GM23338 (cell line): ENCODE results near the gene CNN2. TPM values are rescaled to one million over a fixed set of nuclear protein-coding genes. Genes with fewer than 3 reads are reported as not detected.

Source experiments
- ATAC-seq: fragments of 200-7000 bp; cut with Tn5 transposase; 3 replicates; pipeline ENCODE4 v1.9.1; 2020
- DNase-seq: peaks from one replicate; pipeline ENCODE4 v3.0.0-alpha.2; 2015; ENCODE audit warnings: low spot score
- H2AFZ ChIP-seq: fragments of 200-600 bp; sonication (generic); 2 replicates; pipeline ENCODE4 v1.8.0; 2016; ENCODE audit warnings: antibody characterized with exemption, mild to moderate bottlenecking, moderate library complexity
- H3F3A ChIP-seq: fragments of 200-600 bp; sonication (generic); replicated peaks from 2 replicates; pipeline ENCODE4 v1.8.0; 2017; ENCODE audit warnings: antibody characterized with exemption, mixed run types, low read depth
- H3K27ac ChIP-seq: fragments of 200-600 bp; sonication (generic); 2 replicates; pipeline ENCODE4 v1.6.1; 2016; ENCODE audit warnings: low read depth
- H3K27me3 ChIP-seq: fragments of 200-600 bp; sonication (generic); 2 replicates; pipeline ENCODE4 v1.8.0; 2016; ENCODE audit warnings: mild to moderate bottlenecking, mixed run types, moderate library complexity; ENCODE audit not compliant: insufficient read depth
- H3K36me3 ChIP-seq: fragments of 200-600 bp; sonication (generic); 2 replicates; pipeline ENCODE4 v1.8.0; 2016; ENCODE audit warnings: mild to moderate bottlenecking; ENCODE audit not compliant: insufficient read depth
- H3K4me1 ChIP-seq: fragments of 200-600 bp; sonication (generic); 2 replicates; pipeline ENCODE4 v1.8.0; 2016; ENCODE audit warnings: mild to moderate bottlenecking, moderate library complexity; ENCODE audit not compliant: insufficient read depth
- H3K4me2 ChIP-seq: fragments of 200-600 bp; sonication (generic); 2 replicates; pipeline ENCODE4 v1.7.1; 2017; ENCODE audit warnings: mixed run types
- H3K4me3 ChIP-seq: fragments of 200-600 bp; sonication (generic); 2 replicates; pipeline ENCODE4 v1.6.1; 2016; ENCODE audit warnings: mixed run types
- H3K79me2 ChIP-seq: fragments of 200-600 bp; sonication (generic); replicated peaks from 2 replicates; pipeline ENCODE4 v1.8.0; 2017; ENCODE audit warnings: mild to moderate bottlenecking; ENCODE audit not compliant: insufficient read depth
- H3K9me2 ChIP-seq: fragments of 200-600 bp; sonication (generic); 2 replicates; pipeline ENCODE4 v1.8.0; 2017; ENCODE audit not compliant: insufficient read depth
- H4K20me1 ChIP-seq: fragments of 200-600 bp; sonication (generic); replicated peaks from 2 replicates; pipeline ENCODE4 v1.8.0; 2017; ENCODE audit warnings: mild to moderate bottlenecking; ENCODE audit not compliant: insufficient read depth
- H3K27ac Mint-ChIP-seq: 2 replicates; pipeline ENCODE4 v1.8.0; 2020; ENCODE audit warnings: inconsistent platforms, mild to moderate bottlenecking, moderate library complexity, mixed read lengths
- H3K27me3 Mint-ChIP-seq: 3 replicates; pipeline ENCODE4 v1.8.0; 2022; ENCODE audit warnings: low read depth, mild to moderate bottlenecking, moderate library complexity, mixed read lengths, inconsistent platforms; ENCODE audit not compliant: insufficient read depth, poor library complexity
- H3K36me3 Mint-ChIP-seq: 3 replicates; pipeline ENCODE4 v1.8.0; 2021; ENCODE audit warnings: low read depth, mild to moderate bottlenecking, inconsistent platforms, moderate library complexity, mixed read lengths
- H3K4me1 Mint-ChIP-seq: 3 replicates; pipeline ENCODE4 v1.8.0; 2020; ENCODE audit warnings: mild to moderate bottlenecking, inconsistent platforms, mixed read lengths
- H3K4me3 Mint-ChIP-seq: 3 replicates; pipeline ENCODE4 v1.8.0; 2021; ENCODE audit warnings: moderate library complexity, mild to moderate bottlenecking, inconsistent platforms, mixed read lengths
- H3K9me3 Mint-ChIP-seq: 3 replicates; pipeline ENCODE4 v1.8.0; 2020; ENCODE audit warnings: moderate library complexity, mild to moderate bottlenecking, inconsistent platforms, mixed read lengths
- CREB1 ChIP-seq: fragments of 250-450 bp; sonication (Bioruptor Pico); IDR thresholded peaks from 2 replicates; pipeline ENCODE4 v1.5.0; 2020; ENCODE audit warnings: low read depth, mild to moderate bottlenecking, moderate library complexity
- EZH2 ChIP-seq: fragments of 200-600 bp; sonication (generic); IDR thresholded peaks from one replicate; pipeline ENCODE4 v1.8.0; 2017; ENCODE audit warnings: antibody characterized with exemption, mild to moderate bottlenecking, low read depth; ENCODE audit not compliant: unreplicated experiment
- EZH2phosphoT487 ChIP-seq: fragments of 200-600 bp; sonication (generic); IDR thresholded peaks from one replicate; pipeline ENCODE4 v1.8.1; 2018; ENCODE audit warnings: antibody characterized with exemption; ENCODE audit not compliant: unreplicated experiment
- JUNB ChIP-seq: IDR thresholded peaks from one replicate; pipeline ENCODE4 v1.6.1; 2016; ENCODE audit warnings: antibody characterized with exemption; ENCODE audit not compliant: unreplicated experiment
- NANOG ChIP-seq: IDR thresholded peaks from 2 replicates; pipeline ENCODE4 v1.6.1; 2016; ENCODE audit warnings: antibody characterized with exemption, borderline replicate concordance
- POLR2AphosphoS5 ChIP-seq: IDR thresholded peaks from 2 replicates; pipeline ENCODE4 v1.6.1; 2016; ENCODE audit warnings: antibody characterized with exemption, low read depth
- STAT1 ChIP-seq: IDR thresholded peaks from one replicate; pipeline ENCODE4 v1.6.1; 2016; ENCODE audit warnings: antibody characterized with exemption; ENCODE audit not compliant: unreplicated experiment
- ZNF114 ChIP-seq: fragments of 250-450 bp; sonication (Bioruptor Pico); IDR thresholded peaks from 2 replicates; pipeline ENCODE4 v1.5.0; 2020; ENCODE audit warnings: mild to moderate bottlenecking, moderate library complexity
- ZNF331 ChIP-seq: fragments of 250-450 bp; sonication (Bioruptor Pico); IDR thresholded peaks from 2 replicates; pipeline ENCODE4 v1.5.0; 2020; ENCODE audit warnings: low read depth, mild to moderate bottlenecking, moderate library complexity
- polyA plus RNA-seq: library from polyadenylated mRNA; unstranded; fragments of >200 nt; fragmentation: Nextera tagmentation; extraction: Ambion mirVana; gene quantifications from 2 replicates; pipeline ENCODE4 v1.2.1, GENCODE V29; 2016
- total RNA-seq: library from RNA; depleted of rRNA; stranded (reverse); fragments of >200 nt; shearing (Covaris generic); gene quantifications from 2 replicates; pipeline ENCODE4 v1.2.3, GENCODE V29; 2014
- TF ChIP-seq, protein P1 (sequence below): IDR thresholded peaks from one replicate; pipeline ENCODE4 v1.6.1; 2018; ENCODE audit warnings: antibody characterized with exemption; ENCODE audit not compliant: unreplicated experiment
- TF ChIP-seq, protein P2 (sequence below): IDR thresholded peaks from 2 replicates; pipeline ENCODE4 v1.6.1; 2016; ENCODE audit warnings: antibody characterized with exemption
- TF ChIP-seq, protein P3 (sequence below): fragments of 250-450 bp; sonication (Bioruptor Pico); IDR thresholded peaks from 2 replicates; pipeline ENCODE4 v1.5.0; 2020; ENCODE audit warnings: mild to moderate bottlenecking, moderate library complexity
- TF ChIP-seq, protein P4 (sequence below), 2 experiments: fragments of 200-600 bp in 1 of 2; sonication (generic) in 1 of 2; conservative IDR thresholded peaks; 2 replicates each; pipeline versions ENCODE4 v1.5.1 to v1.6.1; 2016 to 2017; ENCODE audit warnings: antibody characterized with exemption in 2 of 2, low read depth in 2 of 2, mild to moderate bottlenecking in 2 of 2, moderate library complexity in 1 of 2

CNN2 gene
- total and polyA plus RNA-seq, 2 experiments from 2014 or later = 330 to 392 TPM

DNA sequence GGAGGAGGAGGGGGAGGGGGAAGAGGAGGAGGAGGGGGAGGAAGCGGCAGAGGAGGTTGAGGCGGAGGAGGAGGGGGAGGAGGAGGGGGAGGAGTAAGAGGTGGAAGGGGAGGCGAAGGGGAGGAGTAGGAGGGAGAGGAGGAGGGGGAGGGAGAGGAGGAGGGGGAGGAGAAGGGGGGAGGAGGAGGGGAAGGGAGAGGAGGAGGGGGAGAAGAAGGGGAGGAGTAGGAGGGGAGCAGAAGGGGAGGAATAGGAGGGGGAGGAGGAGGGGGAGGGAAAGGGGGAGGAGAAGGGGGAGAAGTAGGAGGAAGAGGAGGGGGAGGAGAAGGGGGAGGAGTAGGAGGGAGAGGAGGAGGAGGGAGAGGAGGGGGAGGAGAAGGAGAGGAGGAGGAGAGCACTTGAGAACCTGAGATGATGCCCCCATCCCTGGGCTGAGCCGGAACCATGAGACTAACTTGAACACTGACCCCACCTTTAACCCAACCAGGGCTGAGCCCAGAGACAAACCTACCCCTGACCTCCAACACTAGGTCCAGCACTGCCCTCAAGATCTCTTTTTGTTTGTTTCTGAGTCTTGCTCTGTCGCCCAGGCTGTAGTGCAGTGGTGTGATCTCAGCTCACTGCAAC is 26.1 kb downstream of the CNN2 start:
- no peaks in the 10 kb centered on the region; the same call in 1 of the 2 replicates for H3F3A ChIP-seq
- TF ChIP-seq EZH2phosphoT487 = no peak
- TF ChIP-seq, protein P1, sequence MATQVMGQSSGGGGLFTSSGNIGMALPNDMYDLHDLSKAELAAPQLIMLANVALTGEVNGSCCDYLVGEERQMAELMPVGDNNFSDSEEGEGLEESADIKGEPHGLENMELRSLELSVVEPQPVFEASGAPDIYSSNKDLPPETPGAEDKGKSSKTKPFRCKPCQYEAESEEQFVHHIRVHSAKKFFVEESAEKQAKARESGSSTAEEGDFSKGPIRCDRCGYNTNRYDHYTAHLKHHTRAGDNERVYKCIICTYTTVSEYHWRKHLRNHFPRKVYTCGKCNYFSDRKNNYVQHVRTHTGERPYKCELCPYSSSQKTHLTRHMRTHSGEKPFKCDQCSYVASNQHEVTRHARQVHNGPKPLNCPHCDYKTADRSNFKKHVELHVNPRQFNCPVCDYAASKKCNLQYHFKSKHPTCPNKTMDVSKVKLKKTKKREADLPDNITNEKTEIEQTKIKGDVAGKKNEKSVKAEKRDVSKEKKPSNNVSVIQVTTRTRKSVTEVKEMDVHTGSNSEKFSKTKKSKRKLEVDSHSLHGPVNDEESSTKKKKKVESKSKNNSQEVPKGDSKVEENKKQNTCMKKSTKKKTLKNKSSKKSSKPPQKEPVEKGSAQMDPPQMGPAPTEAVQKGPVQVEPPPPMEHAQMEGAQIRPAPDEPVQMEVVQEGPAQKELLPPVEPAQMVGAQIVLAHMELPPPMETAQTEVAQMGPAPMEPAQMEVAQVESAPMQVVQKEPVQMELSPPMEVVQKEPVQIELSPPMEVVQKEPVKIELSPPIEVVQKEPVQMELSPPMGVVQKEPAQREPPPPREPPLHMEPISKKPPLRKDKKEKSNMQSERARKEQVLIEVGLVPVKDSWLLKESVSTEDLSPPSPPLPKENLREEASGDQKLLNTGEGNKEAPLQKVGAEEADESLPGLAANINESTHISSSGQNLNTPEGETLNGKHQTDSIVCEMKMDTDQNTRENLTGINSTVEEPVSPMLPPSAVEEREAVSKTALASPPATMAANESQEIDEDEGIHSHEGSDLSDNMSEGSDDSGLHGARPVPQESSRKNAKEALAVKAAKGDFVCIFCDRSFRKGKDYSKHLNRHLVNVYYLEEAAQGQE = no peak
- TF ChIP-seq POLR2AphosphoS5 = no peak
- TF ChIP-seq EZH2 = no peak
- TF ChIP-seq ZNF331 (CRISPR knock-in tag) = no peak
- no peak for TF ChIP-seq STAT1
- TF ChIP-seq, protein P2, sequence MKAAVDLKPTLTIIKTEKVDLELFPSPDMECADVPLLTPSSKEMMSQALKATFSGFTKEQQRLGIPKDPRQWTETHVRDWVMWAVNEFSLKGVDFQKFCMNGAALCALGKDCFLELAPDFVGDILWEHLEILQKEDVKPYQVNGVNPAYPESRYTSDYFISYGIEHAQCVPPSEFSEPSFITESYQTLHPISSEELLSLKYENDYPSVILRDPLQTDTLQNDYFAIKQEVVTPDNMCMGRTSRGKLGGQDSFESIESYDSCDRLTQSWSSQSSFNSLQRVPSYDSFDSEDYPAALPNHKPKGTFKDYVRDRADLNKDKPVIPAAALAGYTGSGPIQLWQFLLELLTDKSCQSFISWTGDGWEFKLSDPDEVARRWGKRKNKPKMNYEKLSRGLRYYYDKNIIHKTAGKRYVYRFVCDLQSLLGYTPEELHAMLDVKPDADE = no peak
- no peak for TF ChIP-seq ZNF114 (CRISPR knock-in tag)
- TF ChIP-seq JUNB = no peak
- TF ChIP-seq CREB1 (CRISPR knock-in tag) = no peak
- TF ChIP-seq, protein P3, sequence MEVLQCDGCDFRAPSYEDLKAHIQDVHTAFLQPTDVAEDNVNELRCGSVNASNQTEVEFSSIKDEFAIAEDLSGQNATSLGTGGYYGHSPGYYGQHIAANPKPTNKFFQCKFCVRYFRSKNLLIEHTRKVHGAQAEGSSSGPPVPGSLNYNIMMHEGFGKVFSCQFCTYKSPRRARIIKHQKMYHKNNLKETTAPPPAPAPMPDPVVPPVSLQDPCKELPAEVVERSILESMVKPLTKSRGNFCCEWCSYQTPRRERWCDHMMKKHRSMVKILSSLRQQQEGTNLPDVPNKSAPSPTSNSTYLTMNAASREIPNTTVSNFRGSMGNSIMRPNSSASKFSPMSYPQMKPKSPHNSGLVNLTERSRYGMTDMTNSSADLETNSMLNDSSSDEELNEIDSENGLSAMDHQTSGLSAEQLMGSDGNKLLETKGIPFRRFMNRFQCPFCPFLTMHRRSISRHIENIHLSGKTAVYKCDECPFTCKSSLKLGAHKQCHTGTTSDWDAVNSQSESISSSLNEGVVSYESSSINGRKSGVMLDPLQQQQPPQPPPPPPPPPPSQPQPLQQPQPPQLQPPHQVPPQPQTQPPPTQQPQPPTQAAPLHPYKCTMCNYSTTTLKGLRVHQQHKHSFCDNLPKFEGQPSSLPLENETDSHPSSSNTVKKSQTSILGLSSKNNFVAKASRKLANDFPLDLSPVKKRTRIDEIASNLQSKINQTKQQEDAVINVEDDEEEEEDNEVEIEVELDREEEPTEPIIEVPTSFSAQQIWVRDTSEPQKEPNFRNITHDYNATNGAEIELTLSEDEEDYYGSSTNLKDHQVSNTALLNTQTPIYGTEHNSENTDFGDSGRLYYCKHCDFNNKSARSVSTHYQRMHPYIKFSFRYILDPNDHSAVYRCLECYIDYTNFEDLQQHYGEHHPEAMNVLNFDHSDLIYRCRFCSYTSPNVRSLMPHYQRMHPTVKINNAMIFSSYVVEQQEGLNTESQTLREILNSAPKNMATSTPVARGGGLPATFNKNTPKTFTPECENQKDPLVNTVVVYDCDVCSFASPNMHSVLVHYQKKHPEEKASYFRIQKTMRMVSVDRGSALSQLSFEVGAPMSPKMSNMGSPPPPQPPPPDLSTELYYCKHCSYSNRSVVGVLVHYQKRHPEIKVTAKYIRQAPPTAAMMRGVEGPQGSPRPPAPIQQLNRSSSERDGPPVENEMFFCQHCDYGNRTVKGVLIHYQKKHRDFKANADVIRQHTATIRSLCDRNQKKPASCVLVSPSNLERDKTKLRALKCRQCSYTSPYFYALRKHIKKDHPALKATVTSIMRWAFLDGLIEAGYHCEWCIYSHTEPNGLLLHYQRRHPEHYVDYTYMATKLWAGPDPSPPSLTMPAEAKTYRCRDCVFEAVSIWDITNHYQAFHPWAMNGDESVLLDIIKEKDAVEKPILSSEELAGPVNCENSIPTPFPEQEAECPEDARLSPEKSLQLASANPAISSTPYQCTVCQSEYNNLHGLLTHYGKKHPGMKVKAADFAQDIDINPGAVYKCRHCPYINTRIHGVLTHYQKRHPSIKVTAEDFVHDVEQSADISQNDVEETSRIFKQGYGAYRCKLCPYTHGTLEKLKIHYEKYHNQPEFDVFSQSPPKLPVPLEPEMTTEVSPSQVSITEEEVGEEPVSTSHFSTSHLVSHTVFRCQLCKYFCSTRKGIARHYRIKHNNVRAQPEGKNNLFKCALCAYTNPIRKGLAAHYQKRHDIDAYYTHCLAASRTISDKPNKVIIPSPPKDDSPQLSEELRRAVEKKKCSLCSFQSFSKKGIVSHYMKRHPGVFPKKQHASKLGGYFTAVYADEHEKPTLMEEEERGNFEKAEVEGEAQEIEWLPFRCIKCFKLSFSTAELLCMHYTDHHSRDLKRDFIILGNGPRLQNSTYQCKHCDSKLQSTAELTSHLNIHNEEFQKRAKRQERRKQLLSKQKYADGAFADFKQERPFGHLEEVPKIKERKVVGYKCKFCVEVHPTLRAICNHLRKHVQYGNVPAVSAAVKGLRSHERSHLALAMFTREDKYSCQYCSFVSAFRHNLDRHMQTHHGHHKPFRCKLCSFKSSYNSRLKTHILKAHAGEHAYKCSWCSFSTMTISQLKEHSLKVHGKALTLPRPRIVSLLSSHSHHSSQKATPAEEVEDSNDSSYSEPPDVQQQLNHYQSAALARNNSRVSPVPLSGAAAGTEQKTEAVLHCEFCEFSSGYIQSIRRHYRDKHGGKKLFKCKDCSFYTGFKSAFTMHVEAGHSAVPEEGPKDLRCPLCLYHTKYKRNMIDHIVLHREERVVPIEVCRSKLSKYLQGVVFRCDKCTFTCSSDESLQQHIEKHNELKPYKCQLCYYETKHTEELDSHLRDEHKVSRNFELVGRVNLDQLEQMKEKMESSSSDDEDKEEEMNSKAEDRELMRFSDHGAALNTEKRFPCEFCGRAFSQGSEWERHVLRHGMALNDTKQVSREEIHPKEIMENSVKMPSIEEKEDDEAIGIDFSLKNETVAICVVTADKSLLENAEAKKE (CRISPR knock-in tag) = no peak
- TF ChIP-seq, protein P4, sequence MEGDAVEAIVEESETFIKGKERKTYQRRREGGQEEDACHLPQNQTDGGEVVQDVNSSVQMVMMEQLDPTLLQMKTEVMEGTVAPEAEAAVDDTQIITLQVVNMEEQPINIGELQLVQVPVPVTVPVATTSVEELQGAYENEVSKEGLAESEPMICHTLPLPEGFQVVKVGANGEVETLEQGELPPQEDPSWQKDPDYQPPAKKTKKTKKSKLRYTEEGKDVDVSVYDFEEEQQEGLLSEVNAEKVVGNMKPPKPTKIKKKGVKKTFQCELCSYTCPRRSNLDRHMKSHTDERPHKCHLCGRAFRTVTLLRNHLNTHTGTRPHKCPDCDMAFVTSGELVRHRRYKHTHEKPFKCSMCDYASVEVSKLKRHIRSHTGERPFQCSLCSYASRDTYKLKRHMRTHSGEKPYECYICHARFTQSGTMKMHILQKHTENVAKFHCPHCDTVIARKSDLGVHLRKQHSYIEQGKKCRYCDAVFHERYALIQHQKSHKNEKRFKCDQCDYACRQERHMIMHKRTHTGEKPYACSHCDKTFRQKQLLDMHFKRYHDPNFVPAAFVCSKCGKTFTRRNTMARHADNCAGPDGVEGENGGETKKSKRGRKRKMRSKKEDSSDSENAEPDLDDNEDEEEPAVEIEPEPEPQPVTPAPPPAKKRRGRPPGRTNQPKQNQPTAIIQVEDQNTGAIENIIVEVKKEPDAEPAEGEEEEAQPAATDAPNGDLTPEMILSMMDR (conservative IDR thresholded peaks at IDR 0.05; ENCODE audit: low read depth in 2 of 2) = no peak
- no peak for TF ChIP-seq NANOG
- peaks cover 20% of the 10 kb centered on the region for H3K9me3 Mint-ChIP-seq
- H3K4me3 ChIP-seq = no peak overlapping the region
- no peak overlapping the region for H3K27ac Mint-ChIP-seq
- no peaks in the 10 kb centered on the region for H3K4me1 ChIP-seq
- H3K27me3 ChIP-seq = no peaks in the 10 kb centered on the region
- H3K4me1 Mint-ChIP-seq = no peaks in the 10 kb centered on the region
- H3K27ac ChIP-seq = no peak overlapping the region
- no peaks in the 10 kb centered on the region for H3K79me2 ChIP-seq
- H3K4me2 ChIP-seq = no peak overlapping the region
- no peaks in the 10 kb centered on the region for H4K20me1 ChIP-seq
- peaks cover 21% of the 10 kb centered on the region for H3K27me3 Mint-ChIP-seq
- no peaks in the 10 kb centered on the region for H3K9me2 ChIP-seq
- H3K4me3 Mint-ChIP-seq = no peak overlapping the region; the same call in 2 of the 3 replicates
- no peak overlapping the region for H2AFZ ChIP-seq
- ATAC-seq (no peak), DNase-seq (no peak)
- peaks cover 31% of the 10 kb centered on the region for H3K36me3 Mint-ChIP-seq
- H3K36me3 ChIP-seq = peaks cover 8% of the 10 kb centered on the region; the same call in 1 of the 2 replicates
